Ovary (tissue), 9 donors: ENCODE data around the gene MBD3. TPM values are rescaled to one million over a fixed set of nuclear protein-coding genes. Genes with fewer than 3 reads are reported as not detected.

Experiments
- DNase-seq, 5 donors: peaks; one replicate each; pipeline ENCODE4 v3.0.0-alpha.2; 2019 to 2020
- H3K27ac ChIP-seq, 2 donors: fragments of 200-600 bp; one replicate each; pipeline versions ENCODE4 v1.5.1 to v1.8.0; 2019 to 2022
- H3K27me3 ChIP-seq: fragments of 200-600 bp; one replicate; pipeline ENCODE4 v1.8.0; 2022
- H3K36me3 ChIP-seq: fragments of 200-600 bp; sonication (generic); one replicate; pipeline ENCODE4 v1.5.1; 2019
- H3K4me1 ChIP-seq: one replicate; pipeline ENCODE4 v1.8.1; 2013; ENCODE audit warnings: mild to moderate bottlenecking, moderate library complexity; ENCODE audit not compliant: insufficient read depth
- H3K4me3 ChIP-seq: fragments of 200-600 bp; sonication (generic); one replicate; pipeline ENCODE4 v1.5.1; 2017
- H3K9me3 ChIP-seq, 2 donors: fragments of 200-600 bp in 1 of 2; sonication (generic) in 1 of 2; one replicate each; pipeline versions ENCODE4 v1.5.1 to v1.8.1; 2013 to 2019; ENCODE audit warnings: mild to moderate bottlenecking in 1 of 2, moderate library complexity in 1 of 2
- CTCF ChIP-seq, 3 donors: fragments of 450-650 bp in 2 of 3; fragments of 200-600 bp in 1 of 3; IDR thresholded peaks; one replicate each; pipeline versions ENCODE4 v1.5.1 to v1.8.0; 2016 to 2022; ENCODE audit warnings: antibody characterized with exemption in 3 of 3, mild to moderate bottlenecking in 1 of 3
- EP300 ChIP-seq: sonication (generic); formaldehyde crosslinking; IDR thresholded peaks from one replicate; pipeline ENCODE4 v1.6.1; 2017; ENCODE audit warnings: antibody characterized with exemption
- POLR2A ChIP-seq: fragments of 450-650 bp; IDR thresholded peaks from one replicate; pipeline ENCODE4 v1.6.1; 2017; ENCODE audit warnings: antibody characterized with exemption, mild to moderate bottlenecking, moderate library complexity
- WGBS, 3 donors: extraction: QIAGEN DNeasy Blood & Tissue Kit in 1 of 3; methylation state at CpG; one replicate each; pipeline versions ENCODE4 v1.1.5 to v1.1.7; 2013 to 2017; 5-methylcytosine and 5-hydroxymethylcytosine counted together
- intact Hi-C, 4 donors: fragments of 100-400 bp; cut with DNase I; formaldehyde crosslinking; loops; one replicate each; pipeline versions ENCODE4 v1.11.0 to v1.15.1; 2022 to 2023
- polyA plus RNA-seq, 2 donors: library from polyadenylated mRNA; stranded (reverse); fragments of 200-250 nt in 1 of 2; fragments of 350-450 nt in 1 of 2; fragmentation: Illumina TruSeq in 1 of 2; extraction: RNeasy Lipid Tissue Mini Kit (QIAGEN cat#74804) in 1 of 2; gene quantifications; one replicate each; pipeline ENCODE4 v1.2.3, GENCODE V29; 2013 to 2014
- total RNA-seq, 7 donors: library from RNA; depleted of rRNA in 2 of 7; stranded (reverse); fragments of >200 nt in 2 of 7; fragmentation: NEBNext Ultra II Directional in 3 of 7; extraction: Animal tissue kit (Norgen Biotek cat#: 25700) in 3 of 7; gene quantifications; one replicate each; pipeline versions ENCODE4 v1.1.0 to v1.2.4, GENCODE V29; 2016 to 2023
- donor health status: DM: no; HTN: no; CAD: no; lungs with moderate emphysema.
- donor health status: DM: no; HTN: no; CAD: no.
- donor health status: Bipolar disorder and iron deficiency.
- donor health status: DM: yes; HTN: yes; CAD: no.
- donor health status: DM: no; HTN: no; CAD: no.
- donor health status: DM: yes; HTN: yes; CAD: no.

The MBD3 gene
- total and polyA plus RNA-seq, 9 donors, result 2.1 to 94.7 (median 74.3) TPM

- no peak for DNase-seq
- Histone ChIP-seq H3K27ac (no peak overlapping the region), H3K4me3 (no peak overlapping the region), H3K36me3 (no peaks in the 10 kb centered on the region), H3K9me3 (no peaks in the 10 kb centered on the region), H3K27me3 (no peaks in the 10 kb centered on the region), H3K4me1 (peaks cover 3% of the 10 kb centered on the region)
- intact Hi-C loops, result no loop called here
- 75 to 85% (median 78%) methylated on average over 18 of the region's 18 CpGs for WGBS, 3 donors
- TF ChIP-seq CTCF (IDR thresholded peaks at IDR 0.05), result no peak
Observed at GRCh38 chr19:1526979-1527649, 65.6 kb downstream of the MBD3 start.

GRCh38 chr19:1526066-1526778, 66.4 kb downstream of the MBD3 start:
- 77 to 85% (median 81%) methylated on average over 33 of the region's 33 CpGs for WGBS, 3 donors
- intact Hi-C loops, result no loop called here
- no peaks in the 10 kb centered on the region for H3K9me3 ChIP-seq
- TF ChIP-seq EP300 (no peak), POLR2A (no peak), CTCF (IDR thresholded peaks at IDR 0.05) (no peak)
- H3K4me1 ChIP-seq, result peaks cover 3% of the 10 kb centered on the region
- no peak overlapping the region for H3K27ac ChIP-seq
- no peak for DNase-seq
- H3K27me3 ChIP-seq, result no peaks in the 10 kb centered on the region
- no peak overlapping the region for H3K4me3 ChIP-seq
- H3K36me3 ChIP-seq, result no peaks in the 10 kb centered on the region

GRCh38 chr19:1525343-1525742, 67.3 kb downstream of the MBD3 start:
- H3K27me3 ChIP-seq, result no peaks in the 10 kb centered on the region
- no peak for DNase-seq
- no peaks in the 10 kb centered on the region for H3K36me3 ChIP-seq
- peaks cover 3% of the 10 kb centered on the region for H3K4me1 ChIP-seq
- intact Hi-C loops, result no loop called here
- no peaks in the 10 kb centered on the region for H3K9me3 ChIP-seq
- H3K4me3 ChIP-seq, result no peak overlapping the region
- no peak overlapping the region for H3K27ac ChIP-seq
- TF ChIP-seq EP300 (no peak), CTCF (IDR thresholded peaks at IDR 0.05) (no peak), POLR2A (no peak)
- WGBS, 3 donors, result 66 to 81% (median 69%) methylated on average over 23 to 31 of the region's 31 CpGs

- Histone ChIP-seq H3K36me3 (no peaks in the 10 kb centered on the region), H3K9me3 (no peaks in the 10 kb centered on the region), H3K4me1 (peaks cover 3% of the 10 kb centered on the region), H3K4me3 (no peak overlapping the region), H3K27me3 (no peaks in the 10 kb centered on the region), H3K27ac (no peak overlapping the region)
- WGBS, 3 donors, result 38 to 56% (median 52%) methylated on average over 16 to 17 of the region's 17 CpGs
- DNase-seq, result no peak
- TF ChIP-seq CTCF (IDR thresholded peaks at IDR 0.05), result no peak
- TF ChIP-seq POLR2A, result no peak
- TF ChIP-seq EP300, result no peak
- intact Hi-C loops, result no loop called here
Observed at GRCh38 chr19:1524972-1525325, 67.7 kb downstream of the MBD3 start.
